ENCODE measurements around the gene LRP8. TPM values are rescaled to one million over a fixed set of nuclear protein-coding genes. Genes with fewer than 3 reads are reported as not detected.

The LRP8 gene
- total RNA-seq, 1 experiment from 2014 or later: 56.3 TPM

- TF ChIP-seq CEBPB (IDR thresholded peaks at IDR 0.05; ENCODE audit: low read depth) (no peak), JUND (IDR thresholded peaks at IDR 0.05) (no peak), FOSL1 (IDR thresholded peaks at IDR 0.05; ENCODE audit: low read depth) (no peak), EZH2 (IDR thresholded peaks at IDR 0.05) (no peak), ELF1 (IDR thresholded peaks at IDR 0.05; ENCODE audit: borderline replicate concordance, low read depth) (no peak), MAX (IDR thresholded peaks at IDR 0.05) (no peak), SIN3A (IDR thresholded peaks at IDR 0.05; ENCODE audit: low read depth) (no peak), TCF7L2 (IDR thresholded peaks at IDR 0.05; ENCODE audit: borderline replicate concordance, extremely low read depth, insufficient read depth, insufficient read length) (no peak), REST (IDR thresholded peaks at IDR 0.05; ENCODE audit: low read depth) (no peak), RAD21 (IDR thresholded peaks at IDR 0.05; ENCODE audit: low read depth) (no peak), CTCF (IDR thresholded peaks at IDR 0.05 in 2 of 3, conservative IDR thresholded peaks at IDR 0.05 in 1 of 3; ENCODE audit: borderline replicate concordance in 1 of 3, insufficient read depth in 1 of 3, low read depth in 2 of 3, low read length in 2 of 3) (no peak), SRF (IDR thresholded peaks at IDR 0.05; ENCODE audit: low read depth) (no peak), POLR2A (IDR thresholded peaks at IDR 0.05; ENCODE audit: borderline replicate concordance, extremely low read depth, insufficient read depth, insufficient read length) (no peak), YY1 (IDR thresholded peaks at IDR 0.05; ENCODE audit: extremely low read depth, insufficient replicate concordance, low read depth, low read length) (no peak)
- TF ChIP-seq, protein P1, sequence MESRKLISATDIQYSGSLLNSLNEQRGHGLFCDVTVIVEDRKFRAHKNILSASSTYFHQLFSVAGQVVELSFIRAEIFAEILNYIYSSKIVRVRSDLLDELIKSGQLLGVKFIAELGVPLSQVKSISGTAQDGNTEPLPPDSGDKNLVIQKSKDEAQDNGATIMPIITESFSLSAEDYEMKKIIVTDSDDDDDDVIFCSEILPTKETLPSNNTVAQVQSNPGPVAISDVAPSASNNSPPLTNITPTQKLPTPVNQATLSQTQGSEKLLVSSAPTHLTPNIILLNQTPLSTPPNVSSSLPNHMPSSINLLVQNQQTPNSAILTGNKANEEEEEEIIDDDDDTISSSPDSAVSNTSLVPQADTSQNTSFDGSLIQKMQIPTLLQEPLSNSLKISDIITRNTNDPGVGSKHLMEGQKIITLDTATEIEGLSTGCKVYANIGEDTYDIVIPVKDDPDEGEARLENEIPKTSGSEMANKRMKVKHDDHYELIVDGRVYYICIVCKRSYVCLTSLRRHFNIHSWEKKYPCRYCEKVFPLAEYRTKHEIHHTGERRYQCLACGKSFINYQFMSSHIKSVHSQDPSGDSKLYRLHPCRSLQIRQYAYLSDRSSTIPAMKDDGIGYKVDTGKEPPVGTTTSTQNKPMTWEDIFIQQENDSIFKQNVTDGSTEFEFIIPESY (IDR thresholded peaks at IDR 0.05; ENCODE audit: extremely low read depth, insufficient replicate concordance, low read length): no peak
Observed at GRCh38 chr1:53350853-53351767, 23.2 kb upstream of the LRP8 start.

More at GRCh38 chr1:53350853-53351767, 23.2 kb upstream of the LRP8 start:
- Histone ChIP-seq H3K27ac (ENCODE audit: low read depth, low read length) (no peak overlapping the region), H3K27me3 (ENCODE audit: insufficient read depth, low read length) (no peaks in the 10 kb centered on the region), H4K20me1 (ENCODE audit: insufficient read depth) (no peaks in the 10 kb centered on the region), H3K4me1 (ENCODE audit: control insufficient read depth in 1 of 2, insufficient read depth in 2 of 2, low read length in 2 of 2) (peaks cover 0 to 12% of the 10 kb centered on the region in 2 experiments; a peak in 2 of 4 replicates), H3K9me2 (ENCODE audit: insufficient read depth) (no peaks in the 10 kb centered on the region), H2AFZ (ENCODE audit: low read depth, low read length, poor library complexity, severe bottlenecking) (no peak overlapping the region), H3K36me3 (ENCODE audit: control insufficient read depth in 1 of 2, insufficient read depth in 2 of 2, low read length in 2 of 2) (no peaks in the 10 kb centered on the region), H3K9me3 (ENCODE audit: control insufficient read depth in 1 of 2, insufficient read depth in 1 of 2, low read depth in 1 of 2, low read length in 2 of 2) (no peaks in the 10 kb centered on the region), H3K4me2 (ENCODE audit: low read length) (peak overlapping the region; percentile 0; the same call in 1 of the 2 replicates), H3K9ac (ENCODE audit: low read length) (no peak overlapping the region), H3K79me2 (ENCODE audit: insufficient read depth, low read length) (no peaks in the 10 kb centered on the region), H3K4me3 (replicated peaks in 1 of 2; ENCODE audit: low read depth in 1 of 2, low read length in 2 of 2) (no peak overlapping the region)
- no peak for DNase-seq (ENCODE audit: low read depth, low spot score)
- intact Hi-C loops (cut with micrococcal nuclease): no loop called here
- ChIA-PET POLR2A (no interaction called here), RAD21 (ENCODE audit: low non-redundant PET in 1 of 2, low total read pairs in 2 of 2, uncharacterized antibody in 2 of 2, unreplicated experiment in 2 of 2) (no interaction called here), CTCF (no interaction called here)
- BruUV-seq (replicated peaks): no TSS peak
- 0 out of 2 replicates have a peak, but pooled peaks have one; percentile 40 for ATAC-seq
